Tibial artery (tissue), 4 donors: ENCODE data around the gene DEGS2.

Experiments used
- DNase-seq, 2 donors: peaks; one replicate each; pipeline ENCODE4 v3.0.0-alpha.2; 2019
- H3K27ac ChIP-seq, 2 donors: fragments of 200-600 bp; sonication (generic) in 1 of 2; 1 replicate in 1 of 2; 2 replicates in 1 of 2; pipeline ENCODE4 v1.5.1; 2018 to 2019; ENCODE audit warnings: mild to moderate bottlenecking in 1 of 2
- H3K27me3 ChIP-seq, 2 donors: fragments of 200-600 bp; sonication (generic) in 1 of 2; one replicate each; pipeline versions ENCODE4 v1.5.1 to v1.6.0; 2016 to 2019
- H3K36me3 ChIP-seq, 3 donors: fragments of 200-600 bp; sonication (generic) in 2 of 3; one replicate each; pipeline ENCODE4 v1.5.1; 2016 to 2019; ENCODE audit warnings: mild to moderate bottlenecking in 2 of 3
- H3K4me1 ChIP-seq, 4 donors: fragments of 200-600 bp; sonication (generic) in 2 of 4; 1 replicate in 3 of 4; 2 replicates in 1 of 4; pipeline ENCODE4 v1.5.1; 2016 to 2019
- H3K4me3 ChIP-seq, 2 donors: fragments of 200-600 bp; sonication (generic) in 1 of 2; 1 replicate in 1 of 2; 2 replicates in 1 of 2; pipeline ENCODE4 v1.5.1; 2018 to 2019; ENCODE audit warnings: mild to moderate bottlenecking in 2 of 2
- H3K9me3 ChIP-seq, 3 donors: fragments of 200-600 bp; sonication (generic) in 1 of 3; one replicate each; pipeline ENCODE4 v1.5.1; 2016 to 2019
- CTCF ChIP-seq, 2 experiments: fragments of 200-600 bp in 1 of 2; fragments of 450-650 bp in 1 of 2; IDR thresholded peaks; one replicate each; pipeline ENCODE4 v1.5.1; 2017 to 2019; ENCODE audit warnings: antibody characterized with exemption in 2 of 2, mild to moderate bottlenecking in 1 of 2, moderate library complexity in 1 of 2
- intact Hi-C: fragments of 100-400 bp; cut with DNase I; formaldehyde crosslinking; loops from one replicate; pipeline ENCODE4 v1.15.0; 2023; ENCODE audit warnings: low total_unique reads

The DEGS2 gene

GRCh38 chr14:100178691-100179090, 19.2 kb upstream of the DEGS2 start:
- H3K4me1 ChIP-seq, result no peaks in the 10 kb centered on the region
- no peak overlapping the region for H3K27ac ChIP-seq
- no peak overlapping the region for H3K4me3 ChIP-seq
- peaks cover 0 to 2% of the 10 kb centered on the region in 2 donors for H3K27me3 ChIP-seq
- DNase-seq, result no peak
- H3K36me3 ChIP-seq, result no peaks in the 10 kb centered on the region
- intact Hi-C loops, result no loop called here
- H3K9me3 ChIP-seq, result no peaks in the 10 kb centered on the region
- TF ChIP-seq CTCF (IDR thresholded peaks at IDR 0.05), result no peak

GRCh38 chr14:100176811-100177327, 17.4 kb upstream of the DEGS2 start:
- no peak overlapping the region for H3K4me3 ChIP-seq
- TF ChIP-seq CTCF (IDR thresholded peaks at IDR 0.05), result no peak
- H3K27ac ChIP-seq, result no peak overlapping the region
- no peaks in the 10 kb centered on the region for H3K4me1 ChIP-seq
- no peak for DNase-seq
- no peaks in the 10 kb centered on the region for H3K9me3 ChIP-seq
- H3K27me3 ChIP-seq, result peaks cover 0 to 8% of the 10 kb centered on the region in 2 donors
- no peaks in the 10 kb centered on the region for H3K36me3 ChIP-seq
- intact Hi-C loops, result no loop called here

- H3K4me3 ChIP-seq, result no peak overlapping the region
- TF ChIP-seq CTCF (IDR thresholded peaks at IDR 0.05), result no peak
- no peak for DNase-seq
- H3K9me3 ChIP-seq, result no peaks in the 10 kb centered on the region
- no peaks in the 10 kb centered on the region for H3K4me1 ChIP-seq
- H3K27me3 ChIP-seq, result peaks cover 0 to 14% of the 10 kb centered on the region in 2 donors
- no peaks in the 10 kb centered on the region for H3K36me3 ChIP-seq
- intact Hi-C loops, result no loop called here
- no peak overlapping the region for H3K27ac ChIP-seq
These were observed 13.9 kb upstream of the DEGS2 start for GRCh38 chr14:100173353-100173752.

- H3K27ac ChIP-seq, result no peak overlapping the region
- H3K4me3 ChIP-seq, result no peak overlapping the region
- DNase-seq, result no peak
- H3K27me3 ChIP-seq, result peaks cover 0 to 14% of the 10 kb centered on the region in 2 donors
- no peaks in the 10 kb centered on the region for H3K9me3 ChIP-seq
- TF ChIP-seq CTCF (IDR thresholded peaks at IDR 0.05), result no peak
- intact Hi-C loops, result no loop called here
- no peaks in the 10 kb centered on the region for H3K4me1 ChIP-seq
- no peaks in the 10 kb centered on the region for H3K36me3 ChIP-seq
These were observed 13.4 kb upstream of the DEGS2 start for GRCh38 chr14:100172811-100173210.

- Histone ChIP-seq H3K4me1 (peaks cover 0 to 10% (median 9%) of the 10 kb centered on the region in 4 donors), H3K9me3 (no peaks in the 10 kb centered on the region), H3K36me3 (no peaks in the 10 kb centered on the region), H3K27ac (no peak overlapping the region), H3K27me3 (peaks cover 0 to 23% of the 10 kb centered on the region in 2 donors), H3K4me3 (no peak overlapping the region)
- no peak for TF ChIP-seq CTCF (IDR thresholded peaks at IDR 0.05)
- DNase-seq, result no peak
- intact Hi-C loops, result no loop called here
These were observed 11.4 kb upstream of the DEGS2 start for GRCh38 chr14:100170880-100171279.

- TF ChIP-seq CTCF (IDR thresholded peaks at IDR 0.05), result no peak
- no peak for DNase-seq
- Histone ChIP-seq H3K4me1 (peaks cover 0 to 15% (median 11%) of the 10 kb centered on the region in 4 donors), H3K27me3 (peaks cover 0 to 28% of the 10 kb centered on the region in 2 donors), H3K36me3 (no peaks in the 10 kb centered on the region), H3K9me3 (no peaks in the 10 kb centered on the region), H3K27ac (no peak overlapping the region), H3K4me3 (no peak overlapping the region)
- intact Hi-C loops, result no loop called here
These were observed 9.1 kb upstream of the DEGS2 start for GRCh38 chr14:100168506-100168905.
